H9 (cell line): ENCODE measurements around the gene MAML3. TPM values are rescaled to one million over a fixed set of nuclear protein-coding genes. Genes with fewer than 3 reads are reported as not detected.
A peak's percentile ranks its signal among the peaks of the same experiment; 100 is the strongest.

Experiments
- DNase-seq: peaks from one replicate; pipeline ENCODE4 v3.0.0-alpha.2; 2017
- H2AFZ ChIP-seq: one replicate; pipeline ENCODE4 v1.6.1; 2013; ENCODE audit warnings: mild to moderate bottlenecking, low read length, control low read depth, moderate library complexity
- H2AK5ac ChIP-seq: 2 replicates; pipeline ENCODE4 v1.6.1; 2013; ENCODE audit warnings: low read length, control low read depth, mixed read lengths; ENCODE audit not compliant: insufficient read length
- H2BK120ac ChIP-seq: one replicate; pipeline ENCODE4 v1.6.1; 2013; ENCODE audit warnings: low read depth, mild to moderate bottlenecking, low read length, control low read depth, inconsistent platforms; ENCODE audit not compliant: poor library complexity, severe bottlenecking
- H2BK12ac ChIP-seq: 2 replicates; pipeline ENCODE4 v1.6.1; 2013; ENCODE audit warnings: low read length, control low read depth, mixed read lengths, low read depth; ENCODE audit not compliant: insufficient read length
- H2BK15ac ChIP-seq: 2 replicates; pipeline ENCODE4 v1.6.1; 2013; ENCODE audit warnings: low read depth, low read length, control low read depth
- H2BK20ac ChIP-seq: one replicate; pipeline ENCODE4 v1.6.1; 2013; ENCODE audit warnings: low read depth, mild to moderate bottlenecking, low read length, control low read depth, inconsistent platforms; ENCODE audit not compliant: poor library complexity, severe bottlenecking
- H2BK5ac ChIP-seq: 2 replicates; pipeline ENCODE4 v1.6.1; 2013; ENCODE audit warnings: low read length, control low read depth, mixed read lengths; ENCODE audit not compliant: insufficient read length
- H3K14ac ChIP-seq: 2 replicates; pipeline ENCODE4 v1.6.1; 2013; ENCODE audit warnings: low read length, control low read depth; ENCODE audit not compliant: insufficient read depth
- H3K18ac ChIP-seq: 2 replicates; pipeline ENCODE4 v1.6.1; 2013; ENCODE audit warnings: low read depth, mild to moderate bottlenecking, mixed read lengths, low read length, control low read depth; ENCODE audit not compliant: insufficient read length
- H3K23ac ChIP-seq: 2 replicates; pipeline ENCODE4 v1.6.1; 2013; ENCODE audit warnings: low read length, control low read depth, mixed read lengths, low read depth; ENCODE audit not compliant: insufficient read length
- H3K23me2 ChIP-seq: 2 replicates; pipeline ENCODE4 v1.6.1; 2013; ENCODE audit warnings: low read depth, mild to moderate bottlenecking, mixed read lengths, low read length, control low read depth; ENCODE audit not compliant: insufficient read length, poor library complexity, severe bottlenecking
- H3K27ac ChIP-seq: 2 replicates; pipeline ENCODE4 v1.5.1; 2013; ENCODE audit warnings: low read length, control low read depth, mixed read lengths, low read depth; ENCODE audit not compliant: insufficient read length
- H3K27me3 ChIP-seq: 2 replicates; pipeline ENCODE4 v1.6.1; 2013; ENCODE audit warnings: low read length, control low read depth, inconsistent platforms; ENCODE audit not compliant: insufficient read depth
- H3K4ac ChIP-seq: 2 replicates; pipeline ENCODE4 v1.6.1; 2013; ENCODE audit warnings: low read depth, mild to moderate bottlenecking, control low read depth, inconsistent platforms, low read length, moderate library complexity
- H3K4me1 ChIP-seq: 2 replicates; pipeline ENCODE4 v1.6.1; 2013; ENCODE audit warnings: low read length, control low read depth, inconsistent platforms; ENCODE audit not compliant: insufficient read depth
- H3K4me2 ChIP-seq: 2 replicates; pipeline ENCODE4 v1.6.1; 2013; ENCODE audit warnings: low read length, control low read depth, mixed read lengths; ENCODE audit not compliant: insufficient read length, insufficient read depth
- H3K56ac ChIP-seq: 2 replicates; pipeline ENCODE4 v1.6.1; 2013; ENCODE audit warnings: low read depth, mild to moderate bottlenecking, mixed read lengths, low read length, control low read depth; ENCODE audit not compliant: insufficient read length
- H3K79me1 ChIP-seq: 2 replicates; pipeline ENCODE4 v1.6.1; 2013; ENCODE audit warnings: low read depth, mild to moderate bottlenecking, moderate library complexity, low read length, control low read depth, inconsistent platforms; ENCODE audit not compliant: insufficient read depth, poor library complexity, severe bottlenecking
- H3K79me2 ChIP-seq: 2 replicates; pipeline ENCODE4 v1.6.1; 2013; ENCODE audit warnings: low read length, control low read depth, inconsistent platforms; ENCODE audit not compliant: insufficient read depth
- H3K9ac ChIP-seq: 2 replicates; pipeline ENCODE4 v1.6.1; 2013; ENCODE audit warnings: low read length, control low read depth, mixed read lengths; ENCODE audit not compliant: insufficient read length; ENCODE audit errors: extremely low read depth
- H3K9me3 ChIP-seq: one replicate; pipeline ENCODE4 v1.6.1; 2013; ENCODE audit warnings: low read depth, low read length, inconsistent platforms; ENCODE audit not compliant: control insufficient read depth
- H3T11ph ChIP-seq: one replicate; pipeline ENCODE4 v1.6.1; 2013; ENCODE audit warnings: mild to moderate bottlenecking, low read length, control low read depth, inconsistent platforms
- H4K20me1 ChIP-seq: one replicate; pipeline ENCODE4 v1.6.1; 2013; ENCODE audit not compliant: control insufficient read depth, insufficient read length, insufficient read depth
- H4K5ac ChIP-seq: 2 replicates; pipeline ENCODE4 v1.6.1; 2013; ENCODE audit warnings: low read depth, mild to moderate bottlenecking, mixed read lengths, low read length, control low read depth; ENCODE audit not compliant: insufficient read length
- H4K8ac ChIP-seq: replicated peaks from 2 replicates; pipeline ENCODE4 v1.6.1; 2013; ENCODE audit warnings: low read length, control low read depth, mixed read lengths, low read depth; ENCODE audit not compliant: insufficient read length
- H4K91ac ChIP-seq: 2 replicates; pipeline ENCODE4 v1.6.1; 2013; ENCODE audit warnings: low read depth, mild to moderate bottlenecking, moderate library complexity, mixed read lengths, low read length, control low read depth; ENCODE audit not compliant: insufficient read length
- H3K27ac Mint-ChIP-seq, 3 experiments: 2 replicates in 2 of 3; 3 replicates in 1 of 3; pipeline ENCODE4 v1.8.0; 2020 to 2021; ENCODE audit warnings: mixed read lengths in 3 of 3, mild to moderate bottlenecking in 1 of 3, moderate library complexity in 1 of 3
- H3K27me3 Mint-ChIP-seq: 2 replicates; pipeline ENCODE4 v1.8.0; 2021; ENCODE audit warnings: low read depth, mild to moderate bottlenecking, moderate library complexity, mixed read lengths
- H3K36me3 Mint-ChIP-seq, 3 experiments: 2 replicates in 2 of 3; 3 replicates in 1 of 3; pipeline ENCODE4 v1.8.0; 2020 to 2021; ENCODE audit warnings: low read depth in 3 of 3, mixed read lengths in 3 of 3; ENCODE audit not compliant: insufficient read depth in 1 of 3
- H3K4me1 Mint-ChIP-seq, 2 experiments: 2 replicates each; pipeline ENCODE4 v1.8.0; 2020; ENCODE audit warnings: mixed read lengths in 2 of 2
- H3K4me3 Mint-ChIP-seq, 2 experiments: 2 replicates in 1 of 2; 3 replicates in 1 of 2; pipeline ENCODE4 v1.8.0; 2020 to 2021; ENCODE audit warnings: mild to moderate bottlenecking in 2 of 2, mixed read lengths in 2 of 2, moderate library complexity in 1 of 2
- H3K9me3 Mint-ChIP-seq, 2 experiments: 2 replicates in 1 of 2; 3 replicates in 1 of 2; pipeline ENCODE4 v1.8.0; 2020; ENCODE audit warnings: mild to moderate bottlenecking in 2 of 2, mixed read lengths in 2 of 2, moderate library complexity in 1 of 2
- CTCF ChIP-seq: fragments of 200-600 bp; sonication (generic); conservative IDR thresholded peaks from 3 replicates; pipeline ENCODE4 v1.8.0; 2021; ENCODE audit warnings: antibody characterized with exemption, mild to moderate bottlenecking
- WGBS: extraction: QIAGEN DNeasy Blood & Tissue Kit; methylation state at CpG from one replicate; pipeline ENCODE4 v1.1.7; 2013; ENCODE audit warnings: missing lambda C conversion rate, low lambda C conversion rate, mixed read lengths; ENCODE audit not compliant: insufficient read length; ENCODE audit errors: extremely low coverage; 5-methylcytosine and 5-hydroxymethylcytosine counted together
- total RNA-seq: library from RNA; stranded (reverse); gene quantifications from 2 replicates; pipeline ENCODE4 v1.2.1, GENCODE V29; 2021

Gene MAML3
- total RNA-seq, 1 experiment from 2014 or later: 3.9 TPM

- H3K4me1 ChIP-seq: peaks cover 5% of the 10 kb centered on the region; the same call in 1 of the 2 replicates
- no peak overlapping the region for H4K91ac ChIP-seq
- H2AFZ ChIP-seq: peak overlapping the region; percentile 93
- no peak overlapping the region for H3K56ac ChIP-seq
- no peak overlapping the region for H2BK12ac ChIP-seq
- no peak overlapping the region for H2BK20ac ChIP-seq
- peak; percentile 75 for DNase-seq
- WGBS: no CpG with 5 or more reads among the region's 20 CpGs
- no peak overlapping the region for H2AK5ac ChIP-seq
- no peaks in the 10 kb centered on the region; the same call in 1 of the 2 replicates for H3K27me3 ChIP-seq
- H4K8ac ChIP-seq: no peak overlapping the region
- peak overlapping the region; percentile 32 for H3K14ac ChIP-seq
- peaks cover 18% of the 10 kb centered on the region for H3K23me2 ChIP-seq
- TF ChIP-seq CTCF: no peak
- H3K4me1 Mint-ChIP-seq: peaks cover 27 to 33% of the 10 kb centered on the region in 2 experiments
- H3K9me3 ChIP-seq: no peaks in the 10 kb centered on the region
- H3K27ac Mint-ChIP-seq: peak overlapping the region; percentile 90 to 98 (median 91)
- H3K18ac ChIP-seq: peak overlapping the region; percentile 82
- H3K4ac ChIP-seq: no peak overlapping the region
- no peaks in the 10 kb centered on the region for H3K79me2 ChIP-seq
- H4K5ac ChIP-seq: no peak overlapping the region
- H3K27me3 Mint-ChIP-seq: peaks cover 4% of the 10 kb centered on the region; the same call in 1 of the 2 replicates
- peak overlapping the region; percentile 84 for H3K4me2 ChIP-seq
- no peaks in the 10 kb centered on the region for H3K79me1 ChIP-seq
- H2BK15ac ChIP-seq: no peak overlapping the region
- no peaks in the 10 kb centered on the region for H4K20me1 ChIP-seq
- no peak overlapping the region for H2BK120ac ChIP-seq
- H3K23ac ChIP-seq: no peak overlapping the region
- no peaks in the 10 kb centered on the region for H3K36me3 Mint-ChIP-seq
- peak overlapping the region; percentile 65 for H2BK5ac ChIP-seq
- peak overlapping the region; percentile 64 for H3K9ac ChIP-seq
- peak overlapping the region; percentile 89 to 91 for H3K4me3 Mint-ChIP-seq
- no peak overlapping the region for H3T11ph ChIP-seq
- H3K27ac ChIP-seq: peak overlapping the region; percentile 59
- no peaks in the 10 kb centered on the region for H3K9me3 Mint-ChIP-seq
Observed at GRCh38 chr4:140149846-140150635, 3.9 kb downstream of the MAML3 start.
